Fibroblast of peridontal ligament (primary cell): ENCODE measurements around the gene TXN.
"Not testable (repeated sequence)": the region's sequence is repeated elsewhere in the genome, so short reads cannot be mapped to it uniquely, and the experiment has no call there.

Experiments
- DNase-seq: peaks from one replicate; pipeline ENCODE4 v3.0.0-alpha.2; 2010; ENCODE audit errors: extremely low read depth

The TXN gene

GRCh38 chr9:110257097-110257841 lies 962 bp upstream of the TXN start:
- DNase-seq = no peak

- no peak for DNase-seq
Measured at GRCh38 chr9:110255463-110256379, 586 bp downstream of the TXN start.

- DNase-seq = peak; percentile 54
Measured at GRCh38 chr9:110255034-110255462, 1.3 kb downstream of the TXN start.

- no peak for DNase-seq
Measured at GRCh38 chr9:110254500-110254899, 1.8 kb downstream of the TXN start.

GRCh38 chr9:110252509-110253139 lies 3.7 kb downstream of the TXN start:
- DNase-seq = no peak

GRCh38 chr9:110251770-110252169 lies 4.5 kb downstream of the TXN start:
- DNase-seq = not testable (repeated sequence)

- no peak for DNase-seq
Measured at GRCh38 chr9:110251212-110251611, 5.1 kb downstream of the TXN start.

- no peak for DNase-seq
Measured at GRCh38 chr9:110249603-110250002, 6.7 kb downstream of the TXN start.

GRCh38 chr9:110248361-110248760 lies 7.9 kb downstream of the TXN start:
- DNase-seq = no peak

- no peak for DNase-seq
Measured at GRCh38 chr9:110246214-110246613, 10.1 kb downstream of the TXN start.

GRCh38 chr9:110244616-110245015 lies 11.7 kb downstream of the TXN start:
- DNase-seq = no peak

GRCh38 chr9:110241858-110242321 lies 14.4 kb downstream of the TXN start:
- no peak for DNase-seq

GRCh38 chr9:110241260-110241857 lies 14.9 kb downstream of the TXN start:
- no peak for DNase-seq

- DNase-seq = no peak
Measured at GRCh38 chr9:110240198-110240597, 16.1 kb downstream of the TXN start.

- peak; percentile 30 for DNase-seq
Measured at GRCh38 chr9:110228321-110228720, 28.0 kb downstream of the TXN start.

- no peak for DNase-seq
Measured at GRCh38 chr9:110224583-110224982, 31.7 kb downstream of the TXN start.

- no peak for DNase-seq
Measured at GRCh38 chr9:110220809-110221208, 35.5 kb downstream of the TXN start.

GRCh38 chr9:110217656-110218099 lies 38.6 kb downstream of the TXN start:
- DNase-seq = peak; percentile 80

GRCh38 chr9:110214586-110215355 lies 41.5 kb downstream of the TXN start:
- DNase-seq = no peak

- DNase-seq = no peak
Measured at GRCh38 chr9:110214090-110214489, 42.2 kb downstream of the TXN start.
